Measurements from ENCODE around the gene NELFB. TPM values are rescaled to one million over a fixed set of nuclear protein-coding genes. Genes with fewer than 3 reads are reported as not detected.
"Not testable (repeated sequence)": the region's sequence is repeated elsewhere in the genome, so short reads cannot be mapped to it uniquely, and the experiment has no call there.

NELFB gene
- total RNA-seq, 1 donor from 2014 or later: 33.9 TPM

DNA sequence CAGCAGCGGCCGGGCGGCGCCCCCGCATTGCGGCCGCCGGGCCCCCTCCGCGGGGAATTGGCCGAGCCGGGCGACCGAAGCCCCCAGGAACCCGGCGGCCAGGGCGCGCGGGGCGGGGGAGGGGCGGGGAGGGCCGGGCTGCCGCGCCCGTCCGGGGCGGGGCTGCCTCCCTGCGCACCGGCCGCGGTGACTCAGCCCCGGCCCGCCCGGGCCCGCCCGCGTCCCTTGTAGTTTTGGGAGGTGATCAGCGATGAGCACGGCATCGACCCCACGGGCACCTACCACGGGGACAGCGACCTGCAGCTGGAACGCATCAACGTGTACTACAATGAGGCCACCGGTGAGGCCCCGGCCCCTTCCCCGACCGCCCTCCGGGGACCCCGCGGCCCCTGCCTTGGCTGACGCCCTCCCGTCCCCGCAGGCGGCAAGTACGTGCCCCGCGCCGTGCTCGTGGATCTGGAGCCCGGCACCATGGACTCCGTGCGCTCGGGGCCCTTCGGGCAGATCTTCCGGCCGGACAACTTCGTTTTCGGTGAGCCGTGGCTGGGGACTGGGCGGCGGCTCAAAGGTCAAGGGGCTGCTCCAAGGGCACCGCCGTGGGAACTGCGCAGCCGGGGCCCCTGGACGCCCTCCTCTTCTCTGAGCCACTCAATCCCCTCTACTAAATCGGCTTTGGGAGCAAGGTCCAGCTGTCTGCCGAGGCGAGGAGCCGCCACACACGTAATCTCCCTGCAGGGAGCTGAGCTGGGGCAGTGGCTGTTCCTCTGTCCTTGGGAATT lies 13.4 kb upstream of the NELFB start:
- H3K9me3 ChIP-seq (ENCODE audit: control insufficient read depth in 3 of 3, low read length in 3 of 3): no peaks in the 10 kb centered on the region
- H3K9ac ChIP-seq (ENCODE audit: low read depth in 1 of 3, low read length in 3 of 3): peak overlapping the region; percentile 88 to 91 (median 90)
- H3K27ac ChIP-seq (ENCODE audit: low read depth, low read length): peak overlapping the region; percentile 84
- no peaks in the 10 kb centered on the region for H3K27me3 ChIP-seq (ENCODE audit: control insufficient read depth in 3 of 3, insufficient read depth in 3 of 3, low read length in 3 of 3)
- H3K4me3 ChIP-seq (ENCODE audit: low read length in 3 of 3): peak overlapping the region; percentile 51 to 83 (median 83)
- H3K36me3 ChIP-seq (ENCODE audit: control insufficient read depth in 3 of 3, insufficient read depth in 3 of 3, low read length in 3 of 3): peaks cover 18 to 24% (median 20%) of the 10 kb centered on the region in 3 donors
- H3K4me1 ChIP-seq (ENCODE audit: control insufficient read depth in 3 of 3, insufficient read depth in 3 of 3, low read length in 3 of 3): peaks cover 55 to 74% (median 65%) of the 10 kb centered on the region in 3 donors

DNA sequence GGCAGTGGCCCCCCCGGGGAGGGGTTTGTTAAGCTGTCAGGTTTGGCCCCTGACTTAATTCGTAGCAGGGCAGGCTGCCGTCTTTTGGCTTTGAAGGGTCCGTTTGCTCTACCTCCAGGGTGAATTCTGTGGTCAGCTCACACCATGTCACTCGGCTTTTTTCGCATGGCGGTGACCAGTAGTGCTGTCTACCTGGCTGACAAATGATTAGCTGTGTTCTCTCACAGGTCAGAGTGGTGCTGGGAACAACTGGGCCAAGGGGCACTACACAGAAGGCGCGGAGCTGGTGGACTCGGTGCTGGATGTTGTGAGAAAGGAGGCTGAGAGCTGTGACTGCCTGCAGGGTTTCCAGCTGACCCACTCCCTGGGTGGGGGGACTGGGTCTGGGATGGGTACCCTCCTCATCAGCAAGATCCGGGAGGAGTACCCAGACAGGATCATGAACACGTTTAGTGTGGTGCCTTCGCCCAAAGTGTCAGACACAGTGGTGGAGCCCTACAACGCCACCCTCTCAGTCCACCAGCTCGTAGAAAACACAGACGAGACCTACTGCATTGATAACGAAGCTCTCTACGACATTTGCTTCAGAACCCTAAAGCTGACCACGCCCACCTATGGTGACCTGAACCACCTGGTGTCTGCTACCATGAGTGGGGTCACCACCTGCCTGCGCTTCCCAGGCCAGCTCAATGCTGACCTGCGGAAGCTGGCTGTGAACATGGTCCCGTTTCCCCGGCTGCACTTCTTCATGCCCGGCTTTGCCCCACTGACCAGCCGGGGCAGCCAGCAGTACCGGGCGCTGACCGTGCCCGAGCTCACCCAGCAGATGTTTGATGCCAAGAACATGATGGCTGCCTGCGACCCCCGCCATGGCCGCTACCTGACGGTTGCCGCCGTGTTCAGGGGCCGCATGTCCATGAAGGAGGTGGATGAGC lies 12.6 kb upstream of the NELFB start:
- Histone ChIP-seq H3K4me3 (ENCODE audit: low read length in 3 of 3) (peak overlapping the region; percentile 51 to 83 (median 83)), H3K9me3 (ENCODE audit: control insufficient read depth in 3 of 3, low read length in 3 of 3) (no peaks in the 10 kb centered on the region), H3K36me3 (ENCODE audit: control insufficient read depth in 3 of 3, insufficient read depth in 3 of 3, low read length in 3 of 3) (peaks cover 18 to 24% (median 20%) of the 10 kb centered on the region in 3 donors), H3K4me1 (ENCODE audit: control insufficient read depth in 3 of 3, insufficient read depth in 3 of 3, low read length in 3 of 3) (peaks cover 47 to 74% (median 64%) of the 10 kb centered on the region in 3 donors), H3K27me3 (ENCODE audit: control insufficient read depth in 3 of 3, insufficient read depth in 3 of 3, low read length in 3 of 3) (no peaks in the 10 kb centered on the region), H3K27ac (ENCODE audit: low read depth, low read length) (peak overlapping the region; percentile 84), H3K9ac (ENCODE audit: low read depth in 1 of 3, low read length in 3 of 3) (peak overlapping the region; percentile 88 to 91 (median 90))

- H3K9ac ChIP-seq (ENCODE audit: low read depth in 1 of 3, low read length in 3 of 3): peak overlapping the region in 2 of 3 donors; percentile 20 to 90
- H3K4me3 ChIP-seq (ENCODE audit: low read length in 3 of 3): peak overlapping the region in 1 of 3 donors; percentile 17
- peak overlapping the region; percentile 7 for H3K27ac ChIP-seq (ENCODE audit: low read depth, low read length)
These were observed 11.9 kb upstream of the NELFB start for GRCh38 chr9:137243266-137243625.

GRCh38 chr9:137243626-137244485 lies 11.3 kb upstream of the NELFB start:
- H3K27ac ChIP-seq (ENCODE audit: low read depth, low read length): peak overlapping the region; percentile 7
- peaks cover 39 to 67% (median 55%) of the 10 kb centered on the region in 3 donors for H3K4me1 ChIP-seq (ENCODE audit: control insufficient read depth in 3 of 3, insufficient read depth in 3 of 3, low read length in 3 of 3)
- H3K36me3 ChIP-seq (ENCODE audit: control insufficient read depth in 3 of 3, insufficient read depth in 3 of 3, low read length in 3 of 3): peaks cover 18 to 24% (median 20%) of the 10 kb centered on the region in 3 donors
- H3K9me3 ChIP-seq (ENCODE audit: control insufficient read depth in 3 of 3, low read length in 3 of 3): no peaks in the 10 kb centered on the region
- H3K27me3 ChIP-seq (ENCODE audit: control insufficient read depth in 3 of 3, insufficient read depth in 3 of 3, low read length in 3 of 3): no peaks in the 10 kb centered on the region
- H3K4me3 ChIP-seq (ENCODE audit: low read length in 3 of 3): peak overlapping the region in 1 of 3 donors; percentile 17
- H3K9ac ChIP-seq (ENCODE audit: low read depth in 1 of 3, low read length in 3 of 3): peak overlapping the region; percentile 20 to 69 (median 24)

More at GRCh38 chr9:137243266-137243625, 11.9 kb upstream of the NELFB start:
- peaks cover 45 to 73% (median 62%) of the 10 kb centered on the region in 3 donors for H3K4me1 ChIP-seq (ENCODE audit: control insufficient read depth in 3 of 3, insufficient read depth in 3 of 3, low read length in 3 of 3)
- not testable (repeated sequence) for H3K27me3 ChIP-seq (ENCODE audit: control insufficient read depth in 3 of 3, insufficient read depth in 3 of 3, low read length in 3 of 3); H3K9me3 ChIP-seq (ENCODE audit: control insufficient read depth in 3 of 3, low read length in 3 of 3)
- peaks cover 18 to 24% (median 20%) of the 10 kb centered on the region in 3 donors for H3K36me3 ChIP-seq (ENCODE audit: control insufficient read depth in 3 of 3, insufficient read depth in 3 of 3, low read length in 3 of 3)

DNA sequence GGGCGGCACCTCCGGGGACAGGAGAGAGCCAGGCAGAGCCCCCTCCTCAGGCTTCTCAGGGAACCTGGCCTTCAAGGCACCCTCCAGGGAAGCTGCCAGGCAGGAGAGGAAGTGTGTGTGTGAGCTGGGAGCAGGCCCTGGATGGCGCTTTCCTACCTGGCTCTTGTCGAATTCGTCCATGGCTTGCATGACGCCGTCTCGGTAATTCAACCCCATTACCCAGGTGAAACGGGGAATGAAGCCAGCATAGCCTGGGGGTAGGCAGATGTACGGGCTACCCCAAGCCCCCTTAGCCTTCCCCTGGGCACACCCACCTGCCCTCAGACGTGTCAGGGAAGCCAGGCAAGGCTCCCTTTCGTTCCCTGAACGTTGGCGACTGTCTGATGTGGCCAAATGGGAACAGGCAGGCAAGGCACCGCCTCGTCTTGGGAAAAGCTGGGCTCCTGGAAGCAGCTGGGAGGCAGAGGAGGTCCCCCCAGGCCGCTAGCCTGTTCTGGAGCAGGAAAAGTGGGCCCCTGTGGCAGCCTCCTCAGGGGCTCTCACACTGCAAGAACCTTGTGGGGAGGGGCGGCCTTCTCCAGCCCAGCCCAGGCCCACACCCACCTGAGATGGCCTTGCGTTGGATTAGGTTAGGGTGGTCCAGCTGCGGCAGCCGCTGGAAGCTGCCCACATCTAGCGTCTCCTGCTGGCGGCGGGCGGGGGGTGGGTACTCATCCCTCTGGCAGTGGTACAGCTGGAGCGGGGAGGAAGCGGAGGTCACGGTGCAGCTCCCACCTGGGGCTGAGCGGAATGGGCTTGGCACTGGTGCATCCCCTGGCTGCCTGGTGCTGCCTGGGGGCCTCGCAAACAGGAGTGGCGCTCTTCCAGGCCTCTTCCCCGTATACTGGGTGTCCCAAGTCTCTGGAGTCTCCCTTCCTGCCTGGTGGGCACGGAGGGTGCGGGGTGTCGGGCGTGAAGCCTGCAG lies 10.4 kb upstream of the NELFB start:
- peaks cover 0 to 2% (median 0%) of the 10 kb centered on the region in 3 donors for H3K27me3 ChIP-seq (ENCODE audit: control insufficient read depth in 3 of 3, insufficient read depth in 3 of 3, low read length in 3 of 3)
- peak overlapping the region in 2 of 3 donors; percentile 8 to 69 for H3K9ac ChIP-seq (ENCODE audit: low read depth in 1 of 3, low read length in 3 of 3)
- no peaks in the 10 kb centered on the region for H3K9me3 ChIP-seq (ENCODE audit: control insufficient read depth in 3 of 3, low read length in 3 of 3)
- no peak overlapping the region for H3K4me3 ChIP-seq (ENCODE audit: low read length in 3 of 3)
- peaks cover 18 to 24% (median 20%) of the 10 kb centered on the region in 3 donors for H3K36me3 ChIP-seq (ENCODE audit: control insufficient read depth in 3 of 3, insufficient read depth in 3 of 3, low read length in 3 of 3)
- H3K4me1 ChIP-seq (ENCODE audit: control insufficient read depth in 3 of 3, insufficient read depth in 3 of 3, low read length in 3 of 3): peaks cover 33 to 59% (median 53%) of the 10 kb centered on the region in 3 donors
- no peak overlapping the region for H3K27ac ChIP-seq (ENCODE audit: low read depth, low read length)

- Histone ChIP-seq H3K27ac (ENCODE audit: low read depth, low read length) (no peak overlapping the region), H3K4me1 (ENCODE audit: control insufficient read depth in 3 of 3, insufficient read depth in 3 of 3, low read length in 3 of 3) (peaks cover 31 to 65% (median 54%) of the 10 kb centered on the region in 3 donors)
These were observed 9.4 kb upstream of the NELFB start for GRCh38 chr9:137245450-137246421.

GRCh38 chr9:137247135-137247915 lies 7.8 kb upstream of the NELFB start:
- H3K27me3 ChIP-seq (ENCODE audit: control insufficient read depth in 3 of 3, insufficient read depth in 3 of 3, low read length in 3 of 3): peaks cover 0 to 2% (median 0%) of the 10 kb centered on the region in 3 donors
- H3K4me1 ChIP-seq (ENCODE audit: control insufficient read depth in 3 of 3, insufficient read depth in 3 of 3, low read length in 3 of 3): peaks cover 26 to 60% (median 50%) of the 10 kb centered on the region in 3 donors
- H3K27ac ChIP-seq (ENCODE audit: low read depth, low read length): no peak overlapping the region
- peak overlapping the region in 2 of 3 donors; percentile 29 to 35 for H3K4me3 ChIP-seq (ENCODE audit: low read length in 3 of 3)
- peak overlapping the region in 2 of 3 donors; percentile 22 to 66 for H3K9ac ChIP-seq (ENCODE audit: low read depth in 1 of 3, low read length in 3 of 3)
- H3K9me3 ChIP-seq (ENCODE audit: control insufficient read depth in 3 of 3, low read length in 3 of 3): no peaks in the 10 kb centered on the region
- H3K36me3 ChIP-seq (ENCODE audit: control insufficient read depth in 3 of 3, insufficient read depth in 3 of 3, low read length in 3 of 3): peaks cover 14 to 17% (median 15%) of the 10 kb centered on the region in 3 donors

More at GRCh38 chr9:137245450-137246421, 9.4 kb upstream of the NELFB start:
- Histone ChIP-seq H3K9ac (ENCODE audit: low read depth in 1 of 3, low read length in 3 of 3) (peak overlapping the region in 1 of 3 donors; percentile 25), H3K27me3 (ENCODE audit: control insufficient read depth in 3 of 3, insufficient read depth in 3 of 3, low read length in 3 of 3) (peaks cover 0 to 2% (median 0%) of the 10 kb centered on the region in 3 donors), H3K9me3 (ENCODE audit: control insufficient read depth in 3 of 3, low read length in 3 of 3) (no peaks in the 10 kb centered on the region), H3K36me3 (ENCODE audit: control insufficient read depth in 3 of 3, insufficient read depth in 3 of 3, low read length in 3 of 3) (peaks cover 18 to 24% (median 20%) of the 10 kb centered on the region in 3 donors), H3K4me3 (ENCODE audit: low read length in 3 of 3) (no peak overlapping the region)
